Neuronal stem cell (in vitro differentiated cells): Measurements from ENCODE around the gene MTCH1.
A peak's percentile ranks its signal among the peaks of the same experiment; 100 is the strongest.

ENCODE experiments used
- DNase-seq: peaks from one replicate; pipeline ENCODE4 v3.0.0-alpha.2; 2013; ENCODE audit warnings: low spot score
- H2AFZ ChIP-seq: one replicate; pipeline ENCODE4 v1.6.1; 2013; ENCODE audit warnings: mild to moderate bottlenecking, low read length, inconsistent platforms
- H2AK5ac ChIP-seq: 2 replicates; pipeline ENCODE4 v1.6.1; 2013; ENCODE audit warnings: low read depth, mild to moderate bottlenecking, inconsistent platforms, low read length, moderate library complexity, mixed read lengths
- H2BK120ac ChIP-seq: 2 replicates; pipeline ENCODE4 v1.6.1; 2013; ENCODE audit warnings: low read depth, mild to moderate bottlenecking, inconsistent platforms, low read length, moderate library complexity, mixed read lengths
- H2BK12ac ChIP-seq: one replicate; pipeline ENCODE4 v1.6.1; 2013; ENCODE audit warnings: low read length, inconsistent platforms
- H2BK15ac ChIP-seq: 2 replicates; pipeline ENCODE4 v1.6.1; 2013; ENCODE audit warnings: mild to moderate bottlenecking, low read length, inconsistent platforms, mixed read lengths
- H2BK5ac ChIP-seq: one replicate; pipeline ENCODE4 v1.6.1; 2013; ENCODE audit warnings: inconsistent platforms, mild to moderate bottlenecking, low read length, moderate library complexity
- H3K14ac ChIP-seq: one replicate; pipeline ENCODE4 v1.6.1; 2013; ENCODE audit warnings: low read length, inconsistent platforms
- H3K18ac ChIP-seq: 2 replicates; pipeline ENCODE4 v1.6.1; 2013; ENCODE audit warnings: low read length, inconsistent platforms
- H3K23ac ChIP-seq: 2 replicates; pipeline ENCODE4 v1.6.1; 2013; ENCODE audit warnings: low read depth, mild to moderate bottlenecking, mixed read lengths, low read length, inconsistent platforms; ENCODE audit not compliant: poor library complexity
- H3K27ac ChIP-seq: replicated peaks from 3 replicates; pipeline ENCODE4 v1.5.1; 2013; ENCODE audit warnings: low read length, inconsistent platforms
- H3K27me3 ChIP-seq, 3 experiments: 2 replicates each; pipeline ENCODE4 v1.6.1; 2013; ENCODE audit warnings: low read length in 3 of 3, mild to moderate bottlenecking in 2 of 3, inconsistent platforms in 1 of 3, low read depth in 1 of 3, mixed read lengths in 1 of 3, moderate library complexity in 1 of 3; ENCODE audit not compliant: control insufficient read depth in 3 of 3, insufficient read depth in 3 of 3
- H3K36me3 ChIP-seq, 2 donors: replicated peaks in 1 of 2; 2 replicates each; pipeline ENCODE4 v1.6.1; 2013; ENCODE audit warnings: low read length in 2 of 2; ENCODE audit not compliant: control insufficient read depth in 2 of 2, insufficient read depth in 2 of 2
- H3K4ac ChIP-seq: 2 replicates; pipeline ENCODE4 v1.6.1; 2013; ENCODE audit warnings: inconsistent platforms, mild to moderate bottlenecking, low read length, moderate library complexity
- H3K4me1 ChIP-seq, 2 donors: 1 replicate in 1 of 2; 2 replicates in 1 of 2; pipeline ENCODE4 v1.6.1; 2013; ENCODE audit warnings: low read length in 2 of 2, low read depth in 1 of 2; ENCODE audit not compliant: control insufficient read depth in 2 of 2, insufficient read depth in 1 of 2
- H3K4me2 ChIP-seq: one replicate; pipeline ENCODE4 v1.6.1; 2013; ENCODE audit warnings: mild to moderate bottlenecking, low read length, inconsistent platforms; ENCODE audit not compliant: insufficient read depth, poor library complexity, severe bottlenecking
- H3K4me3 ChIP-seq, 2 donors: 2 replicates each; pipeline ENCODE4 v1.5.1; 2013; ENCODE audit warnings: low read length in 2 of 2, mild to moderate bottlenecking in 2 of 2, inconsistent platforms in 1 of 2, moderate library complexity in 1 of 2
- H3K79me1 ChIP-seq: one replicate; pipeline ENCODE4 v1.6.1; 2013; ENCODE audit warnings: low read depth, mild to moderate bottlenecking, inconsistent platforms, low read length, moderate library complexity
- H3K9ac ChIP-seq: one replicate; pipeline ENCODE4 v1.6.1; 2013; ENCODE audit warnings: mild to moderate bottlenecking, low read depth, low read length, inconsistent platforms; ENCODE audit not compliant: poor library complexity
- H3K9me3 ChIP-seq, 2 donors: replicated peaks in 1 of 2; 2 replicates each; pipeline versions ENCODE3 to v1.6.1; 2013; ENCODE audit warnings: low read length in 2 of 2, mild to moderate bottlenecking in 2 of 2, inconsistent platforms in 1 of 2, low read depth in 1 of 2, mixed read lengths in 1 of 2, moderate library complexity in 1 of 2; ENCODE audit not compliant: control insufficient read depth in 2 of 2, insufficient read depth in 1 of 2
- H4K8ac ChIP-seq: one replicate; pipeline ENCODE4 v1.6.1; 2013; ENCODE audit warnings: low read depth, mild to moderate bottlenecking, inconsistent platforms, low read length, moderate library complexity
- H4K91ac ChIP-seq: one replicate; pipeline ENCODE4 v1.6.1; 2013; ENCODE audit warnings: low read length, low read depth, mild to moderate bottlenecking, inconsistent platforms; ENCODE audit not compliant: poor library complexity
- WGBS, 2 donors: extraction: QIAGEN DNeasy Blood & Tissue Kit; methylation state at CpG; one replicate each; pipeline ENCODE4 v1.1.7; 2013; ENCODE audit warnings: missing lambda C conversion rate in 2 of 2, mixed read lengths in 1 of 2; ENCODE audit not compliant: insufficient read length in 2 of 2, insufficient replicate concordance in 1 of 2; ENCODE audit errors: extremely low coverage in 2 of 2; 5-methylcytosine and 5-hydroxymethylcytosine counted together

MTCH1 gene

DNA sequence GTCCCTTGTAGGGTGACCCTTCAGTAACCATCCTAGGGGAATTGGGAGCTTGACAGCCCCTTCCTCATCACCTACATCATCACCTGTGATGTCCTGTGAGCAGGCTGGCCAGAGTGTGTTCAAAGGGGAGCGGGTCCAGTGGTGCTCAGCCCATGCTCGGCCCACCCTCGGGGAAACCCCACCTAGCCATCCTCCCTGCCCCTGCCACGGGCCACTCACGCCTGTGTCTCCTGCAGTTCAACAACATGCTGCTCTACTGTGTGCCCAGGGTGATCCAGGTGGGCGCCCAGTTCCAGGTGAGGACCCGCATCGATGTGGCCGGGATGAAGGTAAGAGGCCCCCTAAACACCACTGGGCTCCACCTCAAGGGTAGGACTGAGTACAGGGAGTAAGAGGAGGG is 29.5 kb upstream of the MTCH1 start:
- Histone ChIP-seq H4K91ac (no peak overlapping the region), H3K9me3 (no peaks in the 10 kb centered on the region), H3K27ac (no peak overlapping the region), H3K23ac (no peak overlapping the region), H2BK5ac (no peak overlapping the region), H2BK15ac (no peak overlapping the region), H3K9ac (peak overlapping the region; percentile 46), H4K8ac (no peak overlapping the region), H3K4me3 (no peak overlapping the region), H2BK12ac (no peak overlapping the region), H3K18ac (no peak overlapping the region), H2AK5ac (no peak overlapping the region), H3K27me3 (peaks cover 0 to 17% (median 0%) of the 10 kb centered on the region in 3 experiments), H2AFZ (no peak overlapping the region), H3K36me3 (no peaks in the 10 kb centered on the region), H3K4ac (no peak overlapping the region), H3K4me1 (peaks cover 10 to 16% of the 10 kb centered on the region in 2 donors), H3K14ac (no peak overlapping the region), H3K79me1 (no peaks in the 10 kb centered on the region), H3K4me2 (no peak overlapping the region), H2BK120ac (no peak overlapping the region)
- WGBS, 2 donors = no CpG with 5 or more reads among the region's 9 CpGs
- no peak for DNase-seq

DNA sequence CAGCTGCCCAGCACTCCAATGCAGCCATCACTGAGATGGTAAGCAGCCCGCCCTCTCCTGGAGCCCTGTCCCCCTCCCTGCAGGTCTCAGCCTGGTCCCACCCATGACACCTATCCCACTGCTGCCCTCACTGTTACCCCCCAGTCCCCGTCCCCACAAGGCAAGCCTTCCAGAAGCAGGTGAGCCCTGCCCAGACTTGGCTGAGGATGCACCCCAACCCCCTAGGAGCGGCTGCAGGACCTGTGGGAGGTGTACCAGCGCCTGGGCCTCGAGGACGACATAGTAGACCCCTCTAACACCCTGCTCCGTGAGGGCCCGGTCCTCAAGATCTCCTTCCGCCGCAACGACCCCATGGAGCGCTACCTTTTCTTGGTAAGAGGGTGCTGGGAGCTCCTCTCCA is 28.7 kb upstream of the MTCH1 start:
- H3K27me3 ChIP-seq = peaks cover 0 to 18% (median 0%) of the 10 kb centered on the region in 3 experiments

DNA sequence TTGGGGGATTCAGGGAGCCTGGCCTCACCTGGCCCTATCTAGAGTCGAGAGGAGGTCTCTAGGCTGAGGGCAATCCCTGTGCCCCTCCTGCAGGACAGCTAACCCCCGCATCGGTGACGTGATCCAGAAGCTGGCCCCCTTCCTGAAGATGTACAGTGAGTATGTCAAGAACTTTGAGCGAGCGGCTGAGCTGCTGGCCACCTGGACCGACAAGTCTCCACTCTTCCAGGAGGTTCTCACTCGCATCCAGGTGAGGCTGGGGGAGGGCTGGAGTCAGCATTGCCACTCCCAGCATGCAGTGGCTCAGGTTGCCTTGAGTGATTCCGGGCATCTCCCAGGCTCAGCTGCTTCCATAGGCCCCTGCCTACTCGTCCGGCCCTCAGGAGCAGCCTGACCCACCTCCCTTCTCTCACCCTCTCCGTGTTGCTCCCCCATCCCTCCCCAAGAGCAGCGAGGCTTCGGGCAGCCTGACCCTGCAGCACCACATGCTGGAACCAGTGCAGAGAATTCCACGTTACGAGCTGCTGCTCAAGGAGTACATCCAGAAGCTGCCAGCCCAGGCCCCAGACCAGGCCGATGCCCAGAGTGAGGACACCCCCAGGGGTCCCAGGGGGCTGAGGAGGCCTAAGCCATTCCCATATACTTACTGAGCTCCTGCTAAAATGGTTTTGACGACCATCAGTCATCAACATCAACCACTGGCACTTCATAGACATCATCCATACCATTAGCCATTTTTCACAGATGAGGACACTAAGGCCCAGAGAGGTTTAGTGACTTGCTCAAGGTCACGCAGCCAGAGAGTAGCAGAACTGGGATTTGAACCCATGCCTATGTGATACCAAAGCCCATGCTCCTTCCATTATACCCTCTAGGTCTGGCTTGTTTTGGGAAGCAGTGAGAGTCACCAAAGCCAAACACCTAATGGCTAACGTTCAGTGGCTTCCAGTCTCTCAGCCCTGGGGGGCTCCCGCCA is 27.8 kb upstream of the MTCH1 start:
- Histone ChIP-seq H3K9ac (peak overlapping the region; percentile 45), H2BK5ac (no peak overlapping the region), H2BK15ac (peak overlapping the region; percentile 81), H3K36me3 (no peaks in the 10 kb centered on the region), H4K91ac (peak overlapping the region; percentile 40), H3K4me3 (no peak overlapping the region), H3K23ac (peak overlapping the region; percentile 8), H3K9me3 (no peaks in the 10 kb centered on the region), H3K18ac (no peak overlapping the region), H4K8ac (no peak overlapping the region), H3K27me3 (peaks cover 0 to 25% (median 0%) of the 10 kb centered on the region in 3 experiments), H2BK120ac (no peak overlapping the region), H3K14ac (peak overlapping the region; percentile 32), H3K4me1 (peaks cover 10 to 13% of the 10 kb centered on the region in 2 donors), H3K4me2 (no peak overlapping the region), H2AK5ac (peak overlapping the region; percentile 67), H2AFZ (no peak overlapping the region), H3K79me1 (no peaks in the 10 kb centered on the region), H2BK12ac (no peak overlapping the region), H3K27ac (no peak overlapping the region), H3K4ac (no peak overlapping the region)
- WGBS, 2 donors = no CpG with 5 or more reads among the region's 21 CpGs
- DNase-seq = no peak

More for the DNA sequence above, 28.7 kb upstream of the MTCH1 start:
- DNase-seq = no peak
- Histone ChIP-seq H3K4ac (no peak overlapping the region), H2AFZ (no peak overlapping the region), H3K79me1 (no peaks in the 10 kb centered on the region), H3K14ac (peak overlapping the region; percentile 57), H2BK15ac (no peak overlapping the region), H2AK5ac (peak overlapping the region; percentile 67), H4K8ac (no peak overlapping the region), H3K4me3 (no peak overlapping the region), H3K9ac (peak overlapping the region; percentile 39), H3K27ac (no peak overlapping the region), H3K18ac (peak overlapping the region; percentile 33), H2BK120ac (no peak overlapping the region), H3K4me1 (peaks cover 10 to 16% of the 10 kb centered on the region in 2 donors), H4K91ac (no peak overlapping the region), H3K9me3 (no peaks in the 10 kb centered on the region), H3K36me3 (no peaks in the 10 kb centered on the region), H2BK5ac (no peak overlapping the region), H2BK12ac (peak overlapping the region; percentile 46), H3K23ac (peak overlapping the region; percentile 43), H3K4me2 (no peak overlapping the region)
- WGBS, 2 donors = no CpG with 5 or more reads among the region's 12 CpGs

DNA sequence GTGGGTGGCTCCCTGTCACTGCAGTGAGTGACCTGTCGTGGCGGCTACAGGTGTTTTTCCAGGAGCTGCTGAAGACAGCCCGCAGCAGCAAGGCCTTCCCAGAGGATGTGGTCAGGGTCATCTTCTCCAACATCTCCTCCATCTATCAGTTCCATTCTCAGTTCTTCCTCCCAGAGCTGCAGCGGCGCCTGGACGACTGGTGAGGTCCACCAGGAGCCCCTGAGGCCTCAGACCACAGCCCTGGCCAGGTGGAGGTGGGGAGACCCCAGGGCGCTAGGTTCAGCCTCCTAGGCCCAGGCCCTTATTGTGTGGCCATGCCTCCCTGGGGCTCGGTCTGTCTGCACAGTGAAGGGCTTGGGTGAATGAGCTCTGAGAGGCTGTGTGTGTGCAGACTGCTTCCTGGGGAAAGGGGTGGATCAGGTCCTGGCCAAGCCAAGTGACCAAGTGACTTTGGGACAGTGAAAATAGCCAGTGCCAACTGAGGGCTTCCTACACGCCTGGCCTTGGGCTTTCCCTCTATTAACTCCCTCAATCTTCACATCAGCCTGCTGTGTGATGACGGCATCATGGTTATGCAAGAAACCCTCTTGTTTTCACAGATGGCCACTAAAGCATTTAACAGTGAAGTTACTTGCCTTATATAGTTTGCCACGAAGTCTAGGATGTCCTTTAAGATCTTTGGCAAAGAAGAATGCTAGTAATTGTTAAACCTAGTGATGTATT is 25.8 kb upstream of the MTCH1 start:
- H4K91ac ChIP-seq = no peak overlapping the region
- peaks cover 0 to 43% (median 0%) of the 10 kb centered on the region in 3 experiments for H3K27me3 ChIP-seq
- no peaks in the 10 kb centered on the region for H3K36me3 ChIP-seq
- H3K14ac ChIP-seq = no peak overlapping the region
- no peak overlapping the region for H3K4ac ChIP-seq
- no peak overlapping the region for H2BK12ac ChIP-seq
- H3K4me3 ChIP-seq = no peak overlapping the region
- peak overlapping the region; percentile 64 for H3K9ac ChIP-seq
- H3K9me3 ChIP-seq = no peaks in the 10 kb centered on the region
- no peak overlapping the region for H2AK5ac ChIP-seq
- peak overlapping the region; percentile 43 for H2BK15ac ChIP-seq
- no peak overlapping the region for H3K4me2 ChIP-seq
- H2BK5ac ChIP-seq = no peak overlapping the region
- peaks cover under 1 to 1% of the 10 kb centered on the region in 2 donors for H3K4me1 ChIP-seq
- no peak overlapping the region for H2BK120ac ChIP-seq
- H4K8ac ChIP-seq = no peak overlapping the region
- H3K18ac ChIP-seq = peak overlapping the region; percentile 25
- H3K27ac ChIP-seq = no peak overlapping the region
- no peaks in the 10 kb centered on the region for H3K79me1 ChIP-seq
- no peak for DNase-seq
- no CpG with 5 or more reads among the region's 11 CpGs for WGBS, 2 donors
- H2AFZ ChIP-seq = no peak overlapping the region
- peak overlapping the region; percentile 10 for H3K23ac ChIP-seq
